ENCODE results near the gene TMEM231.

TMEM231 gene

GRCh38 chr16:75566040-75566757 lies 10.1 kb upstream of the TMEM231 start, which contains the start of gene GABARAPL2:
Gene GABARAPL2 (plus strand): TSS chr16:75566379. CDS start chr16:75566487, 108 bp downstream.
- no peak for DNase-seq (ENCODE audit: low read depth)
- H3K4me3 ChIP-seq (ENCODE audit: low read length): peak within 1 kb of the TSS; percentile 94
- TF ChIP-seq CTCF (conservative IDR thresholded peaks at IDR 0.05; ENCODE audit: low read depth, low read length): no peak

- TF ChIP-seq CTCF (conservative IDR thresholded peaks at IDR 0.05; ENCODE audit: low read depth, low read length): no peak
- peak overlapping the region; percentile 94 for H3K4me3 ChIP-seq (ENCODE audit: low read length)
- DNase-seq (ENCODE audit: low read depth): no peak
Measured at GRCh38 chr16:75565640-75566039, 9.6 kb upstream of the TMEM231 start.

GRCh38 chr16:75559564-75560372 lies 3.7 kb upstream of the TMEM231 start:
- no peak for TF ChIP-seq CTCF (conservative IDR thresholded peaks at IDR 0.05; ENCODE audit: low read depth, low read length)
- DNase-seq (ENCODE audit: low read depth): no peak
- no peak overlapping the region for H3K4me3 ChIP-seq (ENCODE audit: low read length)

- H3K4me3 ChIP-seq (ENCODE audit: low read length): no peak overlapping the region
- no peak for DNase-seq (ENCODE audit: low read depth)
- no peak for TF ChIP-seq CTCF (conservative IDR thresholded peaks at IDR 0.05; ENCODE audit: low read depth, low read length)
Measured at GRCh38 chr16:75558846-75559401, 2.9 kb upstream of the TMEM231 start.

- TF ChIP-seq CTCF (conservative IDR thresholded peaks at IDR 0.05; ENCODE audit: low read depth, low read length): no peak
- H3K4me3 ChIP-seq (ENCODE audit: low read length): peak overlapping the region; percentile 74
- DNase-seq (ENCODE audit: low read depth): no peak
Measured at GRCh38 chr16:75556431-75556950, 439 bp upstream of the TMEM231 start.

GRCh38 chr16:75555213-75555706 lies 792 bp downstream of the TMEM231 start:
- peak overlapping the region; percentile 74 for H3K4me3 ChIP-seq (ENCODE audit: low read length)
- TF ChIP-seq CTCF (conservative IDR thresholded peaks at IDR 0.05; ENCODE audit: low read depth, low read length): no peak
- DNase-seq (ENCODE audit: low read depth): peak; percentile 69

Data from retinal pigment epithelial cell (primary cell).